Endothelial cell (in vitro differentiated cells): ENCODE results near the gene AP4M1. TPM values are rescaled to one million over a fixed set of nuclear protein-coding genes. Genes with fewer than 3 reads are reported as not detected.
A peak's percentile ranks its signal among the peaks of the same experiment; 100 is the strongest.

ENCODE experiments used
- DNase-seq: peaks from one replicate; pipeline ENCODE4 v3.0.0; 2021; ENCODE audit warnings: low spot score
- H3K27ac Mint-ChIP-seq: one replicate; pipeline ENCODE4 v1.8.0; 2021; ENCODE audit warnings: mixed read lengths, inconsistent platforms; ENCODE audit not compliant: unreplicated experiment
- H3K27me3 Mint-ChIP-seq: one replicate; pipeline ENCODE4 v1.8.0; 2021; ENCODE audit warnings: mild to moderate bottlenecking, moderate library complexity, mixed read lengths, inconsistent platforms; ENCODE audit not compliant: unreplicated experiment
- H3K36me3 Mint-ChIP-seq: one replicate; pipeline ENCODE4 v1.8.0; 2021; ENCODE audit warnings: mild to moderate bottlenecking, low read depth, mixed read lengths, inconsistent platforms; ENCODE audit not compliant: unreplicated experiment
- H3K4me1 Mint-ChIP-seq: one replicate; pipeline ENCODE4 v1.8.0; 2021; ENCODE audit warnings: mild to moderate bottlenecking, mixed read lengths, inconsistent platforms; ENCODE audit not compliant: unreplicated experiment
- H3K4me3 Mint-ChIP-seq: one replicate; pipeline ENCODE4 v1.8.0; 2021; ENCODE audit warnings: mild to moderate bottlenecking, mixed read lengths, inconsistent platforms; ENCODE audit not compliant: unreplicated experiment
- H3K9me3 Mint-ChIP-seq: one replicate; pipeline ENCODE4 v1.8.0; 2021; ENCODE audit warnings: mixed read lengths, inconsistent platforms; ENCODE audit not compliant: unreplicated experiment
- CTCF ChIP-seq: fragments of 200-600 bp; sonication (generic); IDR thresholded peaks from one replicate; pipeline ENCODE4 v1.5.0; 2021; ENCODE audit warnings: antibody characterized with exemption; ENCODE audit not compliant: unreplicated experiment
- total RNA-seq: library from RNA; stranded (reverse); fragmentation: NEBNext Ultra II Directional; extraction: Animal tissue kit (Norgen Biotek cat#: 25700); gene quantifications from one replicate; pipeline ENCODE4 v1.2.1, GENCODE V29; 2021; ENCODE audit not compliant: unreplicated experiment

AP4M1 gene
- total RNA-seq, 1 donor from 2014 or later: 17.8 TPM

GRCh38 chr7:100085515-100085914, 15.9 kb upstream of the AP4M1 start:
- Mint-ChIP-seq H3K4me3 (no peak overlapping the region), H3K9me3 (no peaks in the 10 kb centered on the region), H3K27ac (no peak overlapping the region)

GRCh38 chr7:100087055-100087750, 14.2 kb upstream of the AP4M1 start:
- DNase-seq: no peak
- peaks cover 18% of the 10 kb centered on the region for H3K36me3 Mint-ChIP-seq
- peak overlapping the region; percentile 61 for H3K4me3 Mint-ChIP-seq
- H3K4me1 Mint-ChIP-seq: peaks cover 34% of the 10 kb centered on the region
- no peaks in the 10 kb centered on the region for H3K9me3 Mint-ChIP-seq
- peaks cover 13% of the 10 kb centered on the region for H3K27me3 Mint-ChIP-seq
- no peak overlapping the region for H3K27ac Mint-ChIP-seq
- TF ChIP-seq CTCF: no peak

More at GRCh38 chr7:100085515-100085914, 15.9 kb upstream of the AP4M1 start:
- peaks cover 17% of the 10 kb centered on the region for H3K27me3 Mint-ChIP-seq
- DNase-seq: no peak
- peaks cover 32% of the 10 kb centered on the region for H3K4me1 Mint-ChIP-seq
- peaks cover 12% of the 10 kb centered on the region for H3K36me3 Mint-ChIP-seq
- no peak for TF ChIP-seq CTCF

- H3K27ac Mint-ChIP-seq: peak overlapping the region; percentile 92
- H3K4me3 Mint-ChIP-seq: peak overlapping the region; percentile 94
- peaks cover 12% of the 10 kb centered on the region for H3K27me3 Mint-ChIP-seq
- H3K36me3 Mint-ChIP-seq: peaks cover 27% of the 10 kb centered on the region
- DNase-seq: no peak
- no peaks in the 10 kb centered on the region for H3K9me3 Mint-ChIP-seq
- TF ChIP-seq CTCF: no peak
- peaks cover 37% of the 10 kb centered on the region for H3K4me1 Mint-ChIP-seq
These were observed 13.3 kb upstream of the AP4M1 start for GRCh38 chr7:100088095-100088620.

GRCh38 chr7:100088621-100089457, 12.6 kb upstream of the AP4M1 start, which contains the start of gene COPS6:
COPS6 (plus strand) TSS chr7:100088969; CDS start chr7:100088991, 22 bp downstream.
- Mint-ChIP-seq H3K4me1 (peaks cover 42% of the 10 kb centered on the region), H3K36me3 (peaks cover 34% of the 10 kb centered on the region), H3K27me3 (peaks cover 13% of the 10 kb centered on the region), H3K27ac (peak within 1 kb of the TSS; percentile 92), H3K4me3 (peak within 1 kb of the TSS; percentile 96), H3K9me3 (no peaks in the 10 kb centered on the region)
- DNase-seq: peak; percentile 84
- TF ChIP-seq CTCF: no peak
